Measurements from ENCODE around the gene NAV2.

NAV2 gene

GRCh38 chr11:19975414-19975990 is 262.9 kb downstream of the NAV2 start:
- no peak for DNase-seq (ENCODE audit: low read depth in 2 of 2)

- no peak for DNase-seq (ENCODE audit: low read depth in 2 of 2)
Observed at GRCh38 chr11:19976281-19976941, 263.8 kb downstream of the NAV2 start.

GRCh38 chr11:19977941-19978340 is 265.3 kb downstream of the NAV2 start:
- DNase-seq (ENCODE audit: low read depth in 2 of 2), result no peak

GRCh38 chr11:19978668-19979518 is 266.3 kb downstream of the NAV2 start:
- DNase-seq (ENCODE audit: low read depth in 2 of 2), result no peak

GRCh38 chr11:19979519-19979845 is 266.8 kb downstream of the NAV2 start:
- no peak for DNase-seq (ENCODE audit: low read depth in 2 of 2)

GRCh38 chr11:19980388-19980787 is 267.8 kb downstream of the NAV2 start:
- no peak for DNase-seq (ENCODE audit: low read depth in 2 of 2)

GRCh38 chr11:19980957-19981669 is 268.5 kb downstream of the NAV2 start:
- no peak for DNase-seq (ENCODE audit: low read depth in 2 of 2)

- DNase-seq (ENCODE audit: low read depth in 2 of 2), result no peak
Observed at GRCh38 chr11:19982774-19983495, 270.3 kb downstream of the NAV2 start.

GRCh38 chr11:19984048-19984742 is 271.6 kb downstream of the NAV2 start:
- DNase-seq (ENCODE audit: low read depth in 2 of 2), result no peak

GRCh38 chr11:19985111-19985510 is 272.5 kb downstream of the NAV2 start:
- DNase-seq (ENCODE audit: low read depth in 2 of 2), result no peak

- no peak for DNase-seq (ENCODE audit: low read depth in 2 of 2)
Observed at GRCh38 chr11:19987331-19987801, 274.7 kb downstream of the NAV2 start.

GRCh38 chr11:19988598-19988997 is 276.0 kb downstream of the NAV2 start:
- DNase-seq (ENCODE audit: low read depth in 2 of 2), result no peak

- no peak for DNase-seq (ENCODE audit: low read depth in 2 of 2)
Observed at GRCh38 chr11:19989191-19989590, 276.6 kb downstream of the NAV2 start.

- DNase-seq (ENCODE audit: low read depth in 2 of 2), result no peak
Observed at GRCh38 chr11:19992162-19992561, 279.5 kb downstream of the NAV2 start.

GRCh38 chr11:19992998-19993397 is 280.4 kb downstream of the NAV2 start:
- no peak for DNase-seq (ENCODE audit: low read depth in 2 of 2)

- DNase-seq (ENCODE audit: low read depth in 2 of 2), result no peak
Observed at GRCh38 chr11:19994672-19995071, 282.0 kb downstream of the NAV2 start.

- DNase-seq (ENCODE audit: low read depth in 2 of 2), result no peak
Observed at GRCh38 chr11:19995145-19995544, 282.5 kb downstream of the NAV2 start.

- no peak for DNase-seq (ENCODE audit: low read depth in 2 of 2)
Observed at GRCh38 chr11:19996571-19996970, 283.9 kb downstream of the NAV2 start.

- DNase-seq (ENCODE audit: low read depth in 2 of 2), result no peak
Observed at GRCh38 chr11:20000022-20000350, 287.3 kb downstream of the NAV2 start.

GRCh38 chr11:20000351-20001134 is 287.9 kb downstream of the NAV2 start:
- DNase-seq (ENCODE audit: low read depth in 2 of 2), result no peak
